WTC11 (cell line): ENCODE results near the gene KIFC1. TPM values are rescaled to one million over a fixed set of nuclear protein-coding genes. Genes with fewer than 3 reads are reported as not detected.
A peak's percentile ranks its signal among the peaks of the same experiment; 100 is the strongest.

Experiments used
- ATAC-seq: fragments of 200-7000 bp; cut with Tn5 transposase; 2 replicates; pipeline ENCODE4 v1.10.0; 2021; ENCODE audit warnings: mild to moderate bottlenecking, moderate library complexity
- CTCF ChIA-PET: fragments of 300-600 bp; sonication (Branson Sonifier 250); formaldehyde crosslinking; loops from one replicate; lab custom pipeline; 2021; ENCODE audit warnings: antibody characterized with exemption; lab: Charles Lee
- POLR2A ChIA-PET: fragments of 350-600 bp; sonication (Branson Sonifier 250); formaldehyde crosslinking; loops from one replicate; lab custom pipeline; 2021; ENCODE audit warnings: antibody characterized with exemption; lab: Charles Lee
- DNase-seq: peaks from one replicate; pipeline ENCODE4 v3.0.0; 2021; ENCODE audit warnings: low spot score
- H3K27ac Mint-ChIP-seq: 2 replicates; pipeline ENCODE4 v1.8.0; 2021; ENCODE audit warnings: mixed read lengths
- H3K27me3 Mint-ChIP-seq: 2 replicates; pipeline ENCODE4 v1.8.0; 2021; ENCODE audit warnings: low read depth, mild to moderate bottlenecking, moderate library complexity, mixed read lengths
- H3K36me3 Mint-ChIP-seq: 2 replicates; pipeline ENCODE4 v1.8.0; 2021; ENCODE audit warnings: mixed read lengths
- H3K4me1 Mint-ChIP-seq: 2 replicates; pipeline ENCODE4 v1.8.0; 2022; ENCODE audit warnings: mixed read lengths
- H3K4me3 Mint-ChIP-seq: 2 replicates; pipeline ENCODE4 v1.8.0; 2021; ENCODE audit warnings: mild to moderate bottlenecking, moderate library complexity, mixed read lengths
- H3K9me3 Mint-ChIP-seq: 2 replicates; pipeline ENCODE4 v1.8.0; 2021; ENCODE audit warnings: mixed read lengths
- AFF4 ChIP-seq: sonication (generic); formaldehyde crosslinking; IDR thresholded peaks from 2 replicates; pipeline ENCODE4 v1.8.1; 2023; ENCODE audit warnings: mild to moderate bottlenecking, missing genetic modification reagents, borderline replicate concordance
- ARID4B ChIP-seq: sonication (generic); formaldehyde crosslinking; IDR thresholded peaks from 2 replicates; pipeline ENCODE4 v1.8.0; 2023; ENCODE audit warnings: missing genetic modification reagents, mild to moderate bottlenecking, borderline replicate concordance
- ATF6 ChIP-seq: sonication (generic); formaldehyde crosslinking; IDR thresholded peaks from 2 replicates; pipeline ENCODE4 v1.8.1; 2023; ENCODE audit warnings: mild to moderate bottlenecking, missing genetic modification reagents
- CDX4 ChIP-seq: fragments of 250-450 bp; sonication (Bioruptor Pico); IDR thresholded peaks from 2 replicates; pipeline ENCODE4 v1.9.0; 2021; ENCODE audit warnings: moderate library complexity, mild to moderate bottlenecking, inconsistent platforms, borderline replicate concordance
- CREM ChIP-seq: sonication (generic); formaldehyde crosslinking; IDR thresholded peaks from 2 replicates; pipeline ENCODE4 v1.8.1; 2022; ENCODE audit warnings: mild to moderate bottlenecking, missing genetic modification reagents, moderate library complexity
- ELF4 ChIP-seq: sonication (generic); formaldehyde crosslinking; IDR thresholded peaks from 2 replicates; pipeline ENCODE4 v1.8.1; 2022; ENCODE audit warnings: low read depth, mild to moderate bottlenecking, moderate library complexity, missing genetic modification reagents
- EMX1 ChIP-seq: fragments of 250-450 bp; sonication (Bioruptor Pico); IDR thresholded peaks from 2 replicates; pipeline ENCODE4 v1.8.0; 2021; ENCODE audit warnings: mild to moderate bottlenecking
- ESRRA ChIP-seq: sonication (generic); formaldehyde crosslinking; IDR thresholded peaks from 2 replicates; pipeline ENCODE4 v1.8.1; 2022; ENCODE audit warnings: mild to moderate bottlenecking, missing genetic modification reagents, borderline replicate concordance
- FOXJ3 ChIP-seq: sonication (generic); formaldehyde crosslinking; IDR thresholded peaks from 2 replicates; pipeline ENCODE4 v1.9.0; 2021; ENCODE audit warnings: missing genetic modification reagents, mild to moderate bottlenecking, borderline replicate concordance
- GABPB1 ChIP-seq: sonication (generic); formaldehyde crosslinking; IDR thresholded peaks from 2 replicates; pipeline ENCODE4 v1.8.1; 2023; ENCODE audit warnings: mild to moderate bottlenecking, missing genetic modification reagents
- HMGA2 ChIP-seq: fragments of 250-450 bp; sonication (Bioruptor Pico); IDR thresholded peaks from 2 replicates; pipeline ENCODE4 v1.4.0; 2021; ENCODE audit warnings: mild to moderate bottlenecking, moderate library complexity
- JUN ChIP-seq: sonication (generic); formaldehyde crosslinking; IDR thresholded peaks from 2 replicates; pipeline ENCODE4 v1.8.0; 2023; ENCODE audit warnings: mild to moderate bottlenecking, missing genetic modification reagents
- MAX ChIP-seq: sonication (generic); formaldehyde crosslinking; IDR thresholded peaks from 2 replicates; pipeline ENCODE4 v1.8.0; 2022; ENCODE audit warnings: mild to moderate bottlenecking, missing genetic modification reagents
- MXD4 ChIP-seq: fragments of 250-450 bp; sonication (Bioruptor Pico); IDR thresholded peaks from 2 replicates; pipeline ENCODE4 v1.8.0; 2021; ENCODE audit warnings: mild to moderate bottlenecking, moderate library complexity, borderline replicate concordance
- NR3C1 ChIP-seq: sonication (generic); formaldehyde crosslinking; conservative IDR thresholded peaks from 2 replicates; pipeline ENCODE4 v1.8.1; 2023; ENCODE audit warnings: low read depth, mild to moderate bottlenecking, missing genetic modification reagents
- OVOL2 ChIP-seq: fragments of 250-450 bp; sonication (Bioruptor Pico); IDR thresholded peaks from 2 replicates; pipeline ENCODE4 v1.9.0; 2021; ENCODE audit warnings: mild to moderate bottlenecking, borderline replicate concordance
- SMAD3 ChIP-seq: sonication (generic); formaldehyde crosslinking; IDR thresholded peaks from 2 replicates; pipeline ENCODE4 v1.8.0; 2022; ENCODE audit warnings: missing genetic modification reagents, mild to moderate bottlenecking, borderline replicate concordance
- ZNF263 ChIP-seq: sonication (generic); formaldehyde crosslinking; IDR thresholded peaks from 2 replicates; pipeline ENCODE4 v1.8.1; 2022; ENCODE audit warnings: low read depth, mild to moderate bottlenecking, moderate library complexity, missing genetic modification reagents
- ZNF416 ChIP-seq: fragments of 250-450 bp; sonication (Bioruptor Pico); IDR thresholded peaks from 2 replicates; pipeline ENCODE4 v1.9.0; 2021; ENCODE audit warnings: mild to moderate bottlenecking, inconsistent platforms
- ZNF671 ChIP-seq: fragments of 250-450 bp; sonication (Bioruptor Pico); IDR thresholded peaks from 2 replicates; pipeline ENCODE4 v1.8.0; 2021; ENCODE audit warnings: mild to moderate bottlenecking
- ZSCAN18 ChIP-seq: fragments of 250-450 bp; sonication (Bioruptor Pico); IDR thresholded peaks from 2 replicates; pipeline ENCODE4 v2.1.2; 2022; ENCODE audit warnings: mild to moderate bottlenecking, moderate library complexity
- total RNA-seq: library from RNA; stranded (reverse); gene quantifications from 3 replicates; pipeline ENCODE4 v1.2.3, GENCODE V29; 2021

KIFC1 gene
- total RNA-seq, 1 experiment from 2014 or later = 97.3 TPM

- Mint-ChIP-seq H3K9me3 (no peaks in the 10 kb centered on the region), H3K27me3 (no peaks in the 10 kb centered on the region), H3K4me1 (peaks cover 35% of the 10 kb centered on the region), H3K27ac (peak overlapping the region; percentile 65), H3K36me3 (peaks cover 47% of the 10 kb centered on the region), H3K4me3 (peak overlapping the region; percentile 76)
- ATAC-seq = no peak
- ChIA-PET POLR2A (interaction anchor here (0.8 to 1.0 kb wide), 2 partner anchors 14 to 94 kb away, joined by 3 to 8 read pairs; partner anchors contain the start of gene ZBTB22), CTCF (interaction anchor here (0.8 to 2.1 kb wide), 3 partner anchors 15 to 134 kb away, joined by 3 to 11 read pairs (median 4); partner anchors contain the start of gene B3GALT4)
- no peak for DNase-seq
- no peak for TF ChIP-seq ELF4 (CRISPR knock-in tag)
- TF ChIP-seq ESRRA (CRISPR knock-in tag) = no peak
- no peak for TF ChIP-seq OVOL2 (CRISPR knock-in tag)
- TF ChIP-seq AFF4 (CRISPR knock-in tag) = no peak
- TF ChIP-seq FOXJ3 = no peak
- no peak for TF ChIP-seq ZNF671
- TF ChIP-seq ATF6 = no peak
- TF ChIP-seq HMGA2 (CRISPR knock-in tag) = no peak
- no peak for TF ChIP-seq MXD4 (CRISPR knock-in tag)
- TF ChIP-seq CREM (CRISPR knock-in tag) = no peak
Observed at GRCh38 chr6:33411632-33412005, 20.0 kb downstream of the KIFC1 start.

- DNase-seq = no peak
- ChIA-PET CTCF (interaction anchor here (0.8 to 1.1 kb wide), 3 partner anchors 14 to 17 kb away, joined by 3 to 4 read pairs (median 4); no protein-coding TSS in a partner anchor), POLR2A (interaction anchor here (0.8 to 1.0 kb wide), 2 partner anchors 13 to 95 kb away, joined by 3 to 8 read pairs; partner anchors contain the start of gene ZBTB22)
- no peak for ATAC-seq
- Mint-ChIP-seq H3K4me1 (peaks cover 43% of the 10 kb centered on the region), H3K27ac (no peak overlapping the region), H3K36me3 (peaks cover 43% of the 10 kb centered on the region), H3K27me3 (no peaks in the 10 kb centered on the region), H3K9me3 (no peaks in the 10 kb centered on the region), H3K4me3 (peak overlapping the region; percentile 76)
- TF ChIP-seq ZSCAN18 (CRISPR knock-in tag) (no peak), CDX4 (CRISPR knock-in tag) (no peak), ZNF263 (CRISPR knock-in tag) (no peak), SMAD3 (CRISPR knock-in tag) (no peak), MXD4 (CRISPR knock-in tag) (no peak), CREM (CRISPR knock-in tag) (no peak), JUN (CRISPR knock-in tag) (no peak), GABPB1 (CRISPR knock-in tag) (no peak), ARID4B (no peak), ZNF416 (CRISPR knock-in tag) (no peak), EMX1 (CRISPR knock-in tag) (no peak), NR3C1 (CRISPR knock-in tag) (no peak), MAX (no peak)
Observed at GRCh38 chr6:33412140-33413009, 20.8 kb downstream of the KIFC1 start.
